Mesenteric fat pad (tissue), 1 donor: ENCODE data around the gene NEU4. TPM values are rescaled to one million over a fixed set of nuclear protein-coding genes. Genes with fewer than 3 reads are reported as not detected.
A peak's percentile ranks its signal among the peaks of the same experiment; 100 is the strongest.
"Not testable (repeated sequence)": the region's sequence is repeated elsewhere in the genome, so short reads cannot be mapped to it uniquely, and the experiment has no call there.

Experiments used
- DNase-seq: peaks from one replicate; pipeline ENCODE4 v3.0.0-alpha.2; 2020; ENCODE audit warnings: low spot score
- long read RNA-seq: library from polyadenylated mRNA; unstranded; transcript quantifications from one replicate; pipeline ENCODE4 v2.0.0, GENCODE V29; 2020
- total RNA-seq: library from RNA; stranded (reverse); fragmentation: NEBNext Ultra II Directional; extraction: Animal tissue kit (Norgen Biotek cat#: 25700); gene quantifications from one replicate; pipeline ENCODE4 v1.2.1, GENCODE V29; 2021
- donor health status: DM: yes; HTN: yes; CAD: no.

NEU4 gene, protein sequence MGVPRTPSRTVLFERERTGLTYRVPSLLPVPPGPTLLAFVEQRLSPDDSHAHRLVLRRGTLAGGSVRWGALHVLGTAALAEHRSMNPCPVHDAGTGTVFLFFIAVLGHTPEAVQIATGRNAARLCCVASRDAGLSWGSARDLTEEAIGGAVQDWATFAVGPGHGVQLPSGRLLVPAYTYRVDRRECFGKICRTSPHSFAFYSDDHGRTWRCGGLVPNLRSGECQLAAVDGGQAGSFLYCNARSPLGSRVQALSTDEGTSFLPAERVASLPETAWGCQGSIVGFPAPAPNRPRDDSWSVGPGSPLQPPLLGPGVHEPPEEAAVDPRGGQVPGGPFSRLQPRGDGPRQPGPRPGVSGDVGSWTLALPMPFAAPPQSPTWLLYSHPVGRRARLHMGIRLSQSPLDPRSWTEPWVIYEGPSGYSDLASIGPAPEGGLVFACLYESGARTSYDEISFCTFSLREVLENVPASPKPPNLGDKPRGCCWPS
- total RNA-seq = 1.1 TPM
- long read RNA-seq, partial matches to known transcripts = 3 of 3 reads
- long read RNA-seq, other reads (novel, unspliced or antisense) = 0 of 3 reads

DNA sequence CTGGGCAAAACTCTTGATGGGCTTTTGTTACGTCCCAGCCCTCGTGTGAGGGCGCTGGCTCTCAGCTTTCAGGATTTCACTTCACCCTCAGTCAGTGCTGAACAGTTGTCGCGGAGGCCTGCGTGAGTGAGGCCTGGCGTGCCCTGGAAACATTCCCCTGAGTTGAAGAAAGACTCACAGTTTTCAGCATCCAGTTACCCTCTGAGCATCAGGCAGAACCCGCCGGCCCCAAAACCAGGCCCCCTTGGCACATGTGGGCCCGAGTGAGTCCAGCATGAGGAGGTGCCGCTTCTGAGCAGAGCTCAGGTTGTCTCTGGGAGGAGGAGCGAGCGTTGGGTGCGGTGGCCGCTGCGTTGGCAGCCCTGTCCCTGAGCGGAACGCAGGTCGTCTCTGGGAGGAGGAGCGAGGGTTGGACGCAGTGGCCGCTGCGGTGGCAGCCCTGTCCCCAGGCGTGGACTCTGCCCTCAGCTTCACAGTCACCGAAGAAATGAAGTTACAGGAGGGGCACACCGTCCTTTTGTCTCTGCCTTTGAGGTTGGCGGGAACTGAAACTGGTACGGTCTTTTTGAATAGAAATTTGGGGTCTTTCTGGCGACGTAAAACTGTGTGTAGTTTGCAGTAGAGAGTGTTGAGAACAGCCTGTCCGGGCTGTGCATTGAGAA lies at the start of gene NEU4:
TSS of gene NEU4 (plus strand) at position 473 of the 662 bp plus-strand sequence. CDS start 5,292 bp downstream, outside the sequence.
- DNase-seq = peak; percentile 88

DNA sequence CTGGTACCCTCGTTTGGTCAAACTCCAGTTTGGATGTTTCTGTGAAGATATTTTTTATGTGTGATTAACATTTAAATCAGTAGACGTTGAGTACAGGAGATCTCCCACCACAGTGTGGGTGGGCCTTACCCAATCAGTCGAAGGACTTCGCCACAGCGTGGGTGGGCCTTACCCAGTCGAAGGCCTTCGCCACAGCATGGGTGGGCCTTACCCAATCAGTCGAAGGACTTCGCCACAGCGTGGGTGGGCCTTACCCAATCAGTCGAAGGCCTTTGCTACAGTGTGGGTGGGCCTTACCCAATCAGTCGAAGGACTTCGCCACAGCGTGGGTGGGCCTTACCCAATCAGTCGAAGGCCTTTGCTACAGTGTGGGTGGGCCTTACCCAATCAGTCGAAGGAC lies 49.1 kb upstream of the NEU4 start:
- DNase-seq = not testable (repeated sequence)

DNA sequence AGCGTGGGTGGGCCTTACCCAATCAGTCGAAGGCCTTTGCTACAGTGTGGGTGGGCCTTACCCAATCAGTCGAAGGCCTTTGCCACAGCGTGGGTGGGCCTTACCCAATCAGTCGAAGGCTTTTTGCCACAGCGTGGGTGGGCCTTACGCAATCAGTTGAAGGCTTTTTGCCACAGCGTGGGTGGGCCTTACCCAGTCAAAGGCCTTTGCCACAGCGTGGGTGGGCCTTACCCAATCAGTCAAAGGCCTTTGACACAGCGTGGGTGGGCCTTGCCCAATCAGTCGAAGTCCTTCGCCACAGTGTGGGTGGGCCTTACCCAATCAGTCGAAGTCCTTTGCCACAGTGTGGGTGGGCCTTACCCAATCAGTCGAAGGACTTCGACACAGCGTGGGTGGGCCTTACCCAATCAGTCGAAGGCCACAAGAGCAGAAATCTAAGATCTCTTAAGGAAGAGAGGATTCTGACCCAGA lies 48.7 kb upstream of the NEU4 start:
- DNase-seq = no peak

DNA sequence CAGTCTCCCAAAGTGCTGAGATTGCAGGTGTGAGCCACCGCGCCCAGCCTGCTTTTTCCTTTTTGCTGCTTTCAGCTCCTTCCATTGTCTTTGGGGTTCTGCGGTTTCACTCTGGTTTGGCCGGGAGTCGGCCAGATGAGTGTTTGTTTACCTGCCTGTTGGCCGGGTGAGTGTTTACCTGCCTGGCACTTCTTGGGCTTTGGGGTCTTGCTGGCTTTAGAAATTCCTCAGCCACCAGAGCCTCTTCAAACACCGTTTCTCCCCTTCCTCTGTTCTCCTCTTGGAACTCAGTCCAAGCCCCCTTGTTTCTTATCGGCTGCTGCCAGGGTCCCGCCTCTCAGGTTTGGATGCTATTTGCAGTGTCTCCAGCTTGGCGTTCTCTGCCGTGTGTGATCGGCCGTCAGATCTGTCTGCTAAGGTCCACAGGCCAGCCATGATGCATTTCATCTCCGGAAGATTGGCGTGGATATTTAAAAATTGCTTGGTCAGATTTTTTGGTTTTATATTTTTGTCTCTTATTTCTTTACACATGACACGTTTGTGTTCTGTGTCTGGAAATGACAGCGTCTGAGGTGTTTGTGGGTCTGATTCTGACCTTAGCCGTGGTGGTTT lies 46.6 kb upstream of the NEU4 start:
- peak; percentile 33 for DNase-seq

DNA sequence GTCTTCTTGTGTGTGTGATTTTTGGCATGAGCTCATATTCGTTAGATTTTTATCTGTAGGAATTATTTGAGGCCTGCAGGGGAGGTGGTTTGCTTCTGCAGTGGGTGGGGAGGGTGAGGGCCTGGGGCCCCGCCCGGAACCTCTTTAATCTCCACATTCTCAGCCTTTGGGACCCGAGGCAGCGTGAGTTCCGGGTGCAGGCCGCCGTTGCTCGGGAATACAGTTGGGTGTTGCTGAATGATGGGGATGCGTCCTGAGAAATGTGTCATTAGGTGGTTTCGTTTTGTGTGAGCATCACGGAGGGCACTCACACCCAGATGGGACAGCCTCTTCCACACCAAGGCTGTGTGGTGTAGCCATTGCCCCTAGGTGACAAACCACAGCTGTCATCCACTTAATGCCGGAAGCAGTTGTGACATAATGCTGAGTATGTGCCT lies 46.0 kb upstream of the NEU4 start:
- peak; percentile 82 for DNase-seq

DNA sequence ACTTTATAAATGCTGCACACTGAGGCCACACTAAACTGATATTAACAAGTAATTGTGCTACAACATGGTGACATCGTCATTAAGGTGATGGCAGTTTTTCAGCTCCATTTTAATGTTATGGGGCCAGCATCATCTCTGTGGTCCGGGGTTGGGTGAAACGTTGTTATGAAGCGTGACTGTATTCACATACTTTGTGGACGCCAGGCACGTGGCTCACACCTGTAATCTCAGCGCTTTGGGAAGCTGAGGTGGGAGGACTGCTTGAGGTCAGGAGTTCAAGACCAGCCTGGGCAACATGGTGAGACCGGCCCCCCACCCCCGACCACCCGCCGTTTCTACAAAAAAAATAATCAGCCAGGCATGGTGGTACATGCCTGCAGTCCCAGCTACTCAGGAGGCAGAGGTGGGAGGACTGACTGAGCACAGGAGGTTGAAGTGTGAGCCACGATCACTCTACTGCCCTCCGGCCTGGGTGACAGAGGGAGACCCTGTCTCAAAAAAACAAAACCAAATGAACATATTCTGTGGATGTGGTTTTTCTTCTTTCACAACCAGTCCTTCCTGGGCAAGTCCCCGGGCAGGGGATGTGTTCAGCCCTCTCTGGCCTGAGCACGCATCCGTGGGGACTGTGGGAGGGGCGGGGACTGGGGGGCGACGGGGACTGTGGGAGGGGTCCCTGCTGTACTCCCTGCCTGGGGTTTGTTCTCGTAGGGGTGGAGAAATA lies 45.3 kb upstream of the NEU4 start:
- DNase-seq = peak; percentile 60

DNA sequence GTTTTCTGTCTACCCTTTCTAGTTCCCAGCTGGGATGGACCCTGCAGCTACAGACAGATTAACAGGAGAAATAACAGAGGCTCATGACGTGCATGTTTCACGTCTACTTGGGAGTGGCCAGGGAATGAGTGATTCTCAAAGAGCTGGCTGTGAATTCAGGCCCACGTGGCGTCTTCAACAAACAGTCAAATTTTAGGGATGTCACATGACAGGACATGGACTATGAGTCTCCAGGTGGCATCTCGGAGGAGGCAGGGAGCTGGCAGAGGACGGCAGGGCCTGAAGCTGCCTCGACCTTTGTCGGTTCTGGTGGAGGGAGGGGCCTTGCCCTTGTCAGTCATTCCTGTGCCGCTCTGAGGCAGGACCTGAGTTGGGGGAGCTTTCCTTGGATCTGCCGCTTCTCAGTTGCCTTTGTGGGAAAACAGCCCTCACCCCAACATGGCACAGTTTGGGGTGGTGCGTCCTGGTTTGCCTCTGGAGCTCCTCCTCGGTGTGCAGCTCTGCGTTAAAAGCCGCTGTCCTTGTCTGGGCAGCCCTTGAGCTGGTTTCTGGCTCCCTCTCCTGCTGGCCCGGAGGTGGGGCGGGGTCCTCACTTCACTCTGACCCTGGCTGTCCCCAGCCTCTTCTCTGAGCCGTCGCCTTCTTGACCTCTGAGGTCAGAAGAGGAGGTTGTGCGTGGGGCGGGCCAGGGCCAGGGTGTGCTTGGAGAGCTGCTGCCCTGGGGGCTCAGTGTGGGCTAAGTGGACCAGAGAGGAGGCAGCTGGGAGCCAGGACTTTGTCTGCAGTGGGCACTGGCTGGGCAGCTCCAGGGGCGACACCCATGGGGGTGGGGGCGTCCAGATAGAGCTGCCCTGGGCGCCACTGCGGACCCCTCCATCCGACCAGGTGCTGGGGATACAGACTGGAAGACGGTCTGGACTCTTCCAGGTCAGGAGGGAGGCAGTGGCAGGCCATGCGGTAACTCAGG lies 44.4 kb upstream of the NEU4 start:
- peak; percentile 79 for DNase-seq

DNA sequence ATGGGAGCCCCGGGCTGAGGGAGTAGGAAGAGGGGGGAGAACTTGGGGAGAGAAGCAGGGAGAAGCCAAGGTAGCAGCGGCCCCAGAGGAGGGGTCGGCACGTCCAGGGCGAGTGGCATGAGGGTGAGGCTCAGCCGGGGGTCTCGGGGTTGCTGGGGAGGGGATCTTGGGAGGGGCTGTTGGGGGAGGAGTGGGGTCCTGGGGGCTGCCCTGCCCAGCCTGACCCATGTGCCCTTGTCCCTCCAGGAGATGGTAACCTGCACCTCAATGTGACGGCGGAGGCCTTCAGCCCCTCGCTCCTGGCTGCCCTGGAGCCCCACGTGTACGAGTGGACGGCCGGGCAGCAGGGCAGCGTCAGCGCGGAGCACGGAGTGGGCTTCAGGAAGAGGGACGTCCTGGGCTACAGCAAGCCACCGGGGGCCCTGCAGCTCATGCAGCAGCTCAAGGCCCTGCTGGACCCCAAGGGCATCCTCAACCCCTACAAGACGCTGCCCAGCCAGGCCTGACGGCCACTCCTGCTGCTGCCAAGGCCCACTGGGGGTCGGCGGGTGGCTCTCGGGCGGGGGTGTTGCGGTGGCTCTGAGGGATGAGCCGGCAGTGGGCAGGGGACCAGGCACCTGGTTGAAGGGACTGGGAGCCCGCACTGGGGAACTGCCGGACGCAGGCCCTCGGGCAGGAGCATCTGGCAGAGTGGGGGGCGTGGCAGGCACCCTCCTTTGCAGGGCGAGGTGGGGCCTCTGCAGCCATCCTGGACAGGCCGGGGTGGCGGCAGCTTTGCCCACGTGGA lies 41.3 kb upstream of the NEU4 start:
- DNase-seq = peak; percentile 83

DNA sequence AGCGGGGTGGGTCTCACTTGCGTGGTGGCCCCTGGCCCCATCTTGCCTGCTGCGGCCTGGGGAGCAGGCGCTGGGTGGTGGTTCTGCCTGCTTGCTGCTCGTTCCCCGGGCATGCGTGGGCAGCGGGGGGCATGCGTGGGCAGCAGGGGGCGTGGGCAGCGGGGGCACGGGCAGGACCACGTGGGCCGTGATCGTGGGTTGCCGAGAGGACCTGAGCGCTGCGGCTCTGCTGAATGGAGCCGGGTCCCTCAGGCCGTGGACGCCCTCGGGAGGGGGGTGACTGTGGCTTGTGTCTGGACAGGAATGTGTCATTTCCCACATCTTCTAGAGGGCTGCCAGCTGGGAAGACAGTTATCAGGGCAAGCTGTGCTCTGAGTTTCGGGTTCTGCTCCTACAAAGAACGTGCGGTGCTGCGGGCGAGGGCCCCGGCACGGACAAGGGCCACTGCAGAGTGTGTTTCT lies 40.7 kb upstream of the NEU4 start:
- peak; percentile 69 for DNase-seq

DNA sequence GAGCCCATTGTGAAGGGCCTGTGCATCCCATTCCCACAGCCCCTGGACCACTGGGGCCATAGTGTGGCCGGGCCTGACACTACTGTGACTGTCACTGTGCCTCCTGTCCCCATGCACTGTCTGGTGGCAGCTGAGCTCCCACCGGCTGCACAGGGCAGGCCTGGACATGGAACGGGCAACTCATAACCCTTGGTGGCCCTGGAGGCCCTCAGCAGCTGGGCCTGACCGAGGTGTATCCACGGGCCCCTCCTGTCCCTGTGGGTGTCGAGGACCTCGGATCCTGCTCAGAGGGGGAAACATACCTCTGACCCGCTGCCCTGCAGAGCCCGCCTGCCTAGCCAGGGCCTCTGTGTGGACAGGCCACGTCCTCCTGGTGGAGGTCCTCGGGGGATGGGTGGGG lies 40.1 kb upstream of the NEU4 start:
- peak; percentile 81 for DNase-seq

DNA sequence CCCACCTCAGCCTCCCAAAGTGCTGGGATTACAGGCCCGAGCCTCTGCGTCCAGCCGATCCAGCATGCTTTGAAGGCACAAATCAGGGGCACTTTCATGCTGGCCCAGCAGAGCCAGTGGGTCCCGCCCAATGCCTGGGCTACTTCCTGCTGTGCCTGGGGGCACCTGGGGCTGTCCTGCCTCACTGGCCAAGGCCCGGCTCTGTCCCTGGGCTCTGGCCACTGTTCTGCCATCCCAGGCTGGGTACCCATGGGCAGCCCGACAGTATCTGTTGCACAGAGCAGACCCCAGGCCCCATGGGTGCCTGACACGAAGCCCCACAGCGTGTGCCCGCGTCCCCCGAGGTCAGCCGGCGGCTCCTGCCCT lies 39.2 kb upstream of the NEU4 start:
- DNase-seq = no peak

DNA sequence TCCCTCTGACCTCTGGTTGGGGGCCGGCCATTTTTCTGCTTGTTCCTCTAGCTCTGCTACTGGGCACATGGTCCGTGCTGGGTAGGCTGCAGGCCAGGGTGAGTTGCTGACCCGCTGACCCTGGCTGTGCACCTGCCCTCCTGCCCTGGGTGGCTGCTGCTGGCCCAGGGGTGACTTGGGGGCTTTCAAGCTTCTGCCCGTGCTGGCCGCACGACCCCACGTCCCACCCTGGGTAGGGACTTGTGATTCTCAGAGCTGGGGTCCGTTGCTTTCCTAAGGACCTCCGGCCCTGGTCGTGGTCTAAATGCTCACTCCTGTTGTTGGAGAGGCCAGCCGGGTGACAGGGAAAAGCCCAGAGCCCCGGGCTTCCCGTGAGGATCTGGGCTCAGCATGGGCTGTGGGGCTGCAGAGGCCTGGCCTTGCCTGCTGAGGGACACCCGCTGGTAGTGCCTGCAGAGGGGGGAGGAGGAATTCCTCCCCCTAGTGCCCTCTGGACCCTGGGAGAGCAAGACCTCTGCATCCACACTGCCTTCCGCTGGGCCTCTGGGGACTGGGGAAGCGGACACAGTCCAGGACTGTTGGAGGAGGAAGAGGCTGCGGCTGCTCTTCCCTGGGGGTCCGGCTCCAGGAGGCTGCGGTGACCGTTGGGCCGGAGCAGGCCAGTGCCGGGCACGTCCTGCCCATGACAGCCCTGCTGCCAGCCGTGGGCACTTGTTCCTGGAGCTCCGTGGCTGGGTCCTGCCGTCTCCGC lies 38.6 kb upstream of the NEU4 start:
- DNase-seq = peak; percentile 80

DNA sequence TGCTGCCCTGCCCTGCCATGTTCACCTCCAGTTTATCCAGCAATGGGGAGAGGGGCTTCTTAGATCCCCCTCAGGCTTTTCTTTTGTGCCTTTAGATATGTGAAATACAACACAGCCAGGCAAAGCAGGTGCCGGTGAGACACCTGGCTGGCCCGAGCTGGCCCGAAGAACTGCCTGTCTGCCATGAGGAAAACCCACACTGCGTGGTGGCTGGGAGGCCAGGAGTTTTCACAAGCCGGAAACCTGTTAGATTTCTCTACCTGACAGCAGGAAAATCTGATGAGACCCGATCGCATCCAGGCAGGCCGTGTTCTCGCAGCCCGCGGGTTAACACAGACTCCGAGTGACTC lies 38.1 kb upstream of the NEU4 start:
- no peak for DNase-seq

DNA sequence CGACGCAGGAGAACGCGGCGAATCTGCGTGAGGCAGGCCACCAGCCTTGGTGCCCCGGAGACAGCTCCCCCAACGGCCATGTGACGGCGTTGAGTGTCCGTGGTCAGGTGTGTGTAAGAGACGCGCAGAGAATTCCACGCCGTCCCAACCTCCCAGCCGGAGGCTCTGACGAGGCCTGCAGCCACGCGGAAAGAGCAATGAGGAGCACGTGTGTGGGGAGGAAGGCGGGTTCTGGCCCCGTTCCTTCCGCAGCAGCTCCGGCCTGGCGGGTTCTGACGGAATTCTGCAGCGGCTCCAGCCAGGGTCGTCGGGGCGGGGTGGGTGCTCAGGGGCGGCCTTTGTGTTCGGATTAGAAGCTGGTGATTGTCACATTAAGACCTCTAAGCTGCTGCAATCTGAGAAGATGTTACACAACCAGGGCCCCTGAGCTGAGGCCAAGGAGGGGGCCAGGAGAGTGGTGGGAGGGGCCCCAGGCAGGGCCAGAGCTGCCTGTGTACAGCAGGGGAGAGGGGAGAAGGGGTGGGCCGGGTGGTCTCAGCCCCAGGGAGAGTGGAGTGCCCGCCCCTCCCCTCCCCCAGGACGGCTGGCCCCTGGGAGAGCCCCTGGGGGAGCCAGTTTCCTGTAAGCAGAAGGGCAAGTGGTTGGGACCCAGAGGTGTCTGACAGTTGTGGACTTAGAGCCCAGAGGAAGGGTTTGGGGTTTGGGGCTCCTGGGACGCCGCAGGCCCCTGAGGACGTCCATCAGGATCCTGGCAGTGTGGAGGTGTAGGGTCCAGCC lies 37.5 kb upstream of the NEU4 start:
- peak; percentile 89 for DNase-seq

DNA sequence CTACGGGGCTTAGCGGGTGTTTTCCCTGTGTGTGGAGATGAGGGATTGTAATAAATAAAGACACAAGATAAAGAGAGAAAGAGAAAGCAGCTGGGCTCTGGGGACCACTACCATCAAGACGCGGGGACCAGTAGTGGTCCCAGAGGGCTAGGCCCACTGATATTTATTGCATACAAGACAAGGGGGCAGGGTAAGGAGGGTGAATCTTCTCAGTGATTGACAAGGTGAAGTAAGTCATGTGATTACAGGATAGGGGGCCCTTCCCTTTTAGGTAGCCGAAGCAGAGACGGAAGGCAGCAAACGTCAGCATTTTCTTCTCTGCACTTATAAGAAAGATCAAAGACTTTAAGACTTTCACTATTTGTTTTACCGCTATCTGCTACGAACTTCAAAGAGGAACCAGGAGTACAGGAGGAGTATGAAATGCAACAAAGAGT lies 36.9 kb upstream of the NEU4 start:
- no peak for DNase-seq

DNA sequence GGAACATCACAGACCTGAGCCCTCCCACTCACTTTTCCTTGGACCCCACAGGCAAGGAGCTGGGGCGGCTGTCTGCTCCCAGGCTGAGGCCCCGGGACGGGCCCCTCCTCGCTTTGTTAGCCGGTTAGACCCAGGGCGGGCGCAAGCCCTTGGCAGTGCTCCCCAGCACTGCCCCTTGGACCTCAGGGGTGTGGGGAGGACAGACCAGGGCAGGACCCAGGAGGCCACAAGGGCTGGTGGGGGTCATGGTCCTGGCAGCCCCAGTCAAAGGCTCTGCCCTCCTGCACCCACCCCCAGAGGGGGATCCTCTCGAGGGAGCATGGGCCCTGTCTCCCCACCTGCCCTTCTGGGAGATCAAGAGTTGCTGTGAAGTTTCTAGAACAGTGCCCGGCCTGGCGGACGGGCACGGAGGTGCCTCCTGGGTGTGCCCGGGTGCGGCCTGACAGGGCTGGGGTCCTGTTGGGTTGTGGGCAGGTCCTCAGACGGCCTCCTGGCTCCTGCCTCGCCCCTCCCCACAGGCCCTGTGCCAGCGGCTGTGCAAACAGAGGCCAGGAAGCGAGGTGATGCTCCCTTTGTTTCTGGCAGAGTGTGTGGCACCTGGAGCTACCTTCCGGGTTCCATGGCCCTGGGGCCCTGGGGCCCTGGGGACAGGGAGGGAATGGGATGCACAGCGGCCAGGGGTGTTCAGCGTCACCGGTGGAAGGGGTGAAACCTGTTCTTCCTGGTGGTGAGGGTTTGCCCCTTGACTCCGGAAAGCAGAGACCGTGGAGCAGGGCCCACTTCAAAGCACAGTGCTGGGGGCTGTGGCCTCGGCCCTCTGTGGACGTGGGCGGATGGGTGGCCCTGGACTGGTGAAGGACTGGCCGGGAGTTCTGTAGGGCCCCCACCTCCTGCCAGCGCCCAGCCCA lies 35.2 kb upstream of the NEU4 start:
- DNase-seq = peak; percentile 85
